Spleen (tissue), 11 donors: ENCODE data around the gene CCL4. TPM values are rescaled to one million over a fixed set of nuclear protein-coding genes. Genes with fewer than 3 reads are reported as not detected.

Experiments used
- DNase-seq: peaks from one replicate; pipeline ENCODE4 v3.0.0-alpha.2; 2020
- H3K27ac ChIP-seq, 8 donors: fragments of 200-600 bp; sonication (generic) in 7 of 8; 1 replicate in 4 of 8; 2 replicates in 4 of 8; pipeline versions ENCODE4 v1.5.0 to v1.8.0; 2016 to 2021; ENCODE audit warnings: inconsistent platforms in 4 of 8, mild to moderate bottlenecking in 4 of 8, moderate library complexity in 1 of 8
- H3K27me3 ChIP-seq, 7 donors: fragments of 200-600 bp; sonication (generic) in 6 of 7; replicated peaks in 1 of 7; 1 replicate in 4 of 7; 2 replicates in 3 of 7; pipeline versions ENCODE4 v1.5.0 to v1.8.0; 2016 to 2021; ENCODE audit warnings: inconsistent platforms in 3 of 7, mild to moderate bottlenecking in 1 of 7
- H3K36me3 ChIP-seq, 6 donors: fragments of 200-600 bp; sonication (generic) in 5 of 6; 1 replicate in 4 of 6; 2 replicates in 2 of 6; pipeline versions ENCODE4 v1.5.0 to v1.8.0; 2016 to 2021; ENCODE audit warnings: inconsistent platforms in 2 of 6
- H3K4me1 ChIP-seq, 6 donors: fragments of 200-600 bp; sonication (generic) in 5 of 6; 1 replicate in 3 of 6; 2 replicates in 3 of 6; pipeline versions ENCODE4 v1.5.0 to v1.8.0; 2016 to 2021; ENCODE audit warnings: inconsistent platforms in 3 of 6
- H3K4me3 ChIP-seq, 8 donors: fragments of 200-600 bp; sonication (generic) in 7 of 8; 1 replicate in 4 of 8; 2 replicates in 4 of 8; pipeline versions ENCODE4 v1.5.0 to v1.8.0; 2016 to 2021; ENCODE audit warnings: inconsistent platforms in 4 of 8, mild to moderate bottlenecking in 4 of 8, moderate library complexity in 2 of 8
- H3K9me3 ChIP-seq, 8 donors: fragments of 200-600 bp; sonication (generic) in 7 of 8; 1 replicate in 4 of 8; 2 replicates in 4 of 8; pipeline versions ENCODE4 v1.5.0 to v1.8.0; 2016 to 2021; ENCODE audit warnings: inconsistent platforms in 4 of 8
- POLR2A ChIP-seq, 3 donors: fragments of 450-650 bp; IDR thresholded peaks; one replicate each; pipeline ENCODE4 v1.5.1; 2017; ENCODE audit warnings: antibody characterized with exemption in 3 of 3, mild to moderate bottlenecking in 1 of 3
- POLR2AphosphoS5 ChIP-seq, 3 donors: sonication (generic); formaldehyde crosslinking; IDR thresholded peaks; one replicate each; pipeline ENCODE4 v1.5.1; 2017; ENCODE audit warnings: antibody characterized with exemption in 3 of 3
- WGBS, 5 donors: extraction: QIAGEN DNeasy Blood & Tissue Kit in 3 of 5; methylation state at CpG; one replicate each; pipeline versions ENCODE4 v1.1.5 to v1.1.7; 2013 to 2018; 5-methylcytosine and 5-hydroxymethylcytosine counted together
- intact Hi-C: fragments of 100-400 bp; cut with DNase I; formaldehyde crosslinking; loops from one replicate; pipeline ENCODE4 v1.15.0; 2023; ENCODE audit warnings: low total_unique reads
- polyA plus RNA-seq, 3 donors: library from polyadenylated mRNA; stranded (reverse); fragments of 200-250 nt; gene quantifications; one replicate each; pipeline ENCODE4 v1.2.1, GENCODE V29; 2013
- total RNA-seq, 7 donors: library from RNA; depleted of rRNA in 3 of 7; stranded (reverse); fragments of >200 nt in 3 of 7; fragmentation: NEBNext Ultra II Directional in 4 of 7; extraction: Animal tissue kit (Norgen Biotek cat#: 25700) in 4 of 7; gene quantifications; one replicate each; pipeline versions ENCODE4 v1.1.0 to v1.2.1, GENCODE V29; 2016 to 2021
- TF ChIP-seq, protein P1 (sequence below), 11 experiments: fragments of 200-600 bp in 7 of 11; fragments of 450-650 bp in 4 of 11; sonication (generic) in 4 of 11; IDR thresholded peaks in 8 of 11; conservative IDR thresholded peaks in 3 of 11; 1 replicate in 7 of 11; 2 replicates in 4 of 11; pipeline versions ENCODE4 v1.4.0 to v1.8.0; 2016 to 2021; ENCODE audit warnings: antibody characterized with exemption in 11 of 11, inconsistent platforms in 4 of 11, mild to moderate bottlenecking in 1 of 11
- donor health status: healthy with polysubstance abuse.
- donor health status: DM: no; HTN: no; CAD: no; lungs with moderate emphysema.
- donor health status: DM: no; HTN: no; CAD: no.
- donor health status: Bipolar disorder and iron deficiency.
- donor health status: healthy.
- donor health status: DM: no; HTN: no; CAD: no.
- donor health status: DM: yes; HTN: yes; CAD: no.

Gene CCL4
- total and polyA plus RNA-seq, 10 donors = 10.1 to 81.0 (median 33.1) TPM

DNA sequence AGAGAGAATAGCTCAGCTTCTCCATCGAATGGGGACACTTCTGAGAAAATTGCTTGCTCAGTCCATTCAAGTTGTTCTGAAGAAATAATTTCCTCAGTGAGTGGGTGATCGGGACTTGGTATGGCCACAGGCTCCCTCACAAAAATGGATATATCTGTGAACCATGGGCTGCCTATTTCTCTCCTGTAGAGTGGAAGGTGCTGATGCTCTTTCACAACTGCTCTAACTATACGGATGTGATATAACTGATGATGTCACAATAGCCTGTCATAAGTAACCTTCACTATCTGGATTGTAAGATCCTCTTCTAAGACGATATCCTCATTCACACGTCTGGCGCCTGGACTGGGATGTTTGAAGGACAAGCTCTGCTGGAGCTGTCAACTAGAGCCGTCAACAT is 44.2 kb upstream of the CCL4 start:
- no peaks in the 10 kb centered on the region for H3K9me3 ChIP-seq
- H3K27ac ChIP-seq = no peak overlapping the region
- 69 to 89% (median 76%) methylated on average over 7 of the region's 7 CpGs for WGBS, 5 donors
- H3K36me3 ChIP-seq = no peaks in the 10 kb centered on the region
- DNase-seq = no peak
- no peak overlapping the region for H3K4me3 ChIP-seq
- no peaks in the 10 kb centered on the region for H3K27me3 ChIP-seq
- intact Hi-C loops = no loop called here
- H3K4me1 ChIP-seq = no peaks in the 10 kb centered on the region
- TF ChIP-seq, protein P1, sequence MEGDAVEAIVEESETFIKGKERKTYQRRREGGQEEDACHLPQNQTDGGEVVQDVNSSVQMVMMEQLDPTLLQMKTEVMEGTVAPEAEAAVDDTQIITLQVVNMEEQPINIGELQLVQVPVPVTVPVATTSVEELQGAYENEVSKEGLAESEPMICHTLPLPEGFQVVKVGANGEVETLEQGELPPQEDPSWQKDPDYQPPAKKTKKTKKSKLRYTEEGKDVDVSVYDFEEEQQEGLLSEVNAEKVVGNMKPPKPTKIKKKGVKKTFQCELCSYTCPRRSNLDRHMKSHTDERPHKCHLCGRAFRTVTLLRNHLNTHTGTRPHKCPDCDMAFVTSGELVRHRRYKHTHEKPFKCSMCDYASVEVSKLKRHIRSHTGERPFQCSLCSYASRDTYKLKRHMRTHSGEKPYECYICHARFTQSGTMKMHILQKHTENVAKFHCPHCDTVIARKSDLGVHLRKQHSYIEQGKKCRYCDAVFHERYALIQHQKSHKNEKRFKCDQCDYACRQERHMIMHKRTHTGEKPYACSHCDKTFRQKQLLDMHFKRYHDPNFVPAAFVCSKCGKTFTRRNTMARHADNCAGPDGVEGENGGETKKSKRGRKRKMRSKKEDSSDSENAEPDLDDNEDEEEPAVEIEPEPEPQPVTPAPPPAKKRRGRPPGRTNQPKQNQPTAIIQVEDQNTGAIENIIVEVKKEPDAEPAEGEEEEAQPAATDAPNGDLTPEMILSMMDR (IDR thresholded peaks at IDR 0.05 in 8 of 11, conservative IDR thresholded peaks at IDR 0.05 in 3 of 11) = no peak
- TF ChIP-seq POLR2A (IDR thresholded peaks at IDR 0.05) (no peak), POLR2AphosphoS5 (IDR thresholded peaks at IDR 0.05) (no peak)

DNA sequence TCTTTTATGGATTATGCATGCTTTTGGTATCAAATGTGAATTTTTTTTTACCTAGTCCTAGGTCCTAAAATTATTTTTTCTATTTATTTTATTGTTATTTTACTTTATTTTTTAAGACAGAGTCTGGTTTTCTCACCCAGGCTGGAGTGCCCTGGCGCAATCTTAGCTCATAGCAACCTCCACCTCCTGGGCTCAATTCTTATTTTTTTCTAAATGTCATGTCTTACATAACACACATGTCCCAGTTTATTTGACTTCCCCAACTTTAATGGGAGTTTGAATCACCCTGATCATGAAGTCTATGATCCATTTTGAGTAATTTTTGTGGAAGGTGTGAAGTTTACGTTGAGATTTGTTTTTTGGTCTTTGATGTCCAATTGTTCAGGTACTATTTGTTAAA is 42.8 kb upstream of the CCL4 start:
- Histone ChIP-seq H3K4me3 (no peak overlapping the region), H3K4me1 (no peaks in the 10 kb centered on the region), H3K27me3 (no peaks in the 10 kb centered on the region), H3K9me3 (no peaks in the 10 kb centered on the region), H3K27ac (no peak overlapping the region), H3K36me3 (no peaks in the 10 kb centered on the region)
- DNase-seq = no peak
- intact Hi-C loops = no loop called here
- 75 to 95% (median 85%) methylated on average over 2 of the region's 2 CpGs for whole genome bisulfite sequencing, 5 donors
- TF ChIP-seq, protein P1 (IDR thresholded peaks at IDR 0.05 in 8 of 11, conservative IDR thresholded peaks at IDR 0.05 in 3 of 11) = no peak
- no peak for TF ChIP-seq POLR2A (IDR thresholded peaks at IDR 0.05)
- TF ChIP-seq POLR2AphosphoS5 (IDR thresholded peaks at IDR 0.05) = no peak

DNA sequence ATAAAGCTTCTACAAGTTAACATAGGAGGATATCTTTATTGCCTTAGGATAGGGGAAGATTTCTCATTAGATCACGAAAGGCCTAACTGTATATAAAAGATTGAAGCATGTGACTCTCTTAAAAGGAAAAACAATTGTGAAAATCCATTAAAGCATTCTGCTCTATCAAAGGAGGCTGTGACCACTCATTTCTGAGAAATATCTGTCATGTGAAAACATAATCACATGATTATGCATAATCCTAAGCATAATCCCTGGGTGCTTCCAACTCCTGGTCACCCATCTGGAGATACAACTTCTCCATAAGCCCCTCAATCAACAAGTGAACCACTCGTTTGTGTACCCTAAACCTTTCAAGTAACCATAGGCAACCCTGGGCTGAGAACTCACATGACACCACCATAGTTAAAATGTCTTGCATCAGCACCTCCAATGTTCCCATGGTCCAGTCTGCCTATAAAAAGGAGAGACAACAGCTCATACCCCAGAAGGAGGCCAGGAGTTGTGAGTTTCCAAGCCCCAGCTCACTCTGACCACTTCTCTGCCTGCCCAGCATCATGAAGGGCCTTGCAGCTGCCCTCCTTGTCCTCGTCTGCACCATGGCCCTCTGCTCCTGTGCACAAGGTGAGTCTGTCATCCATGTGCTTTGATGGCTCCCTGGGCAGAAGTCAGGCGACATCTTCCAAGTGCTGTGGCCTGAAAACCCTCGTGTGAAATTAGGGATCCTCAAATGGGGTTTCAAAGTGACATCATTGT is 39.7 kb upstream of the CCL4 start, which contains the start of gene CCL18:
CCL18 (plus strand) TSS at position 487 of the 756 bp plus-strand sequence; CDS start at position 558, 71 bp downstream.
- H3K4me1 ChIP-seq = no peaks in the 10 kb centered on the region
- intact Hi-C loops = no loop called here
- no peaks in the 10 kb centered on the region for H3K27me3 ChIP-seq
- no peak for DNase-seq
- no peak within 1 kb of the TSS for H3K4me3 ChIP-seq
- 82 to 88% (median 86%) methylated on average over 5 of the region's 5 CpGs for WGBS, 5 donors
- H3K36me3 ChIP-seq = no peaks in the 10 kb centered on the region
- TF ChIP-seq POLR2AphosphoS5 (IDR thresholded peaks at IDR 0.05) = no peak
- no peak for TF ChIP-seq POLR2A (IDR thresholded peaks at IDR 0.05)
- TF ChIP-seq, protein P1 (IDR thresholded peaks at IDR 0.05 in 8 of 11, conservative IDR thresholded peaks at IDR 0.05 in 3 of 11) = no peak
- H3K9me3 ChIP-seq = no peaks in the 10 kb centered on the region
- peak within 1 kb of the TSS in 4 of 8 donors; percentile 3 to 86 (median 74) for H3K27ac ChIP-seq

DNA sequence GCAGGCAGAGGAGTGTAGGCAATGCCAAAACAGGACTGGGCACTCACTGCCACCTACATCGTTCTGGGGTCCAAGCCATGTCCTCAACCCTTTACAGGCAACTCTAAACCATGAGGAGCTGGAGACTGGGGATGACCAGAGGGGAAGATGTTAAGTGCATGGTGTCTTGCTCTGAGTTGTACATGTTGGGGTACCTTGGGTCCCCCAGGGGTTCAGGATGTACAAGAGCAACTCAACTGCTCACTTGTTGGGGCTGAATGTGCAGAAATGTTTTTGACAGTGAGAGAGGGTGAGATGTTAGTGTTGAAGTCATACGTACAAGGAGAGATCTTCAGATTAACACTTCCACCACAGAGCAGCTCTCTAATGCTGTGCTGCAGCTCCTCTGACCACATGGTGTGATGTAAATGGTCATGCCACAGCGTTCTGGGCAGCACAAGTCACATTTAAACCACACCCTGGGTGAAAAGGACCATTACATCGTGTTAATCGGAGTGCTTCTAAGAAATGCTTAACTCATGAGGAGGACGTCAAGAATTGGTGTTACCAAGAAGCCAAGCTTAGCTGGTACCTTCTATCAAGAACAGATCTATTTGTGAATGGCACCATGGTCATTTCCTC is 37.2 kb upstream of the CCL4 start:
- 74 to 82% (median 79%) methylated on average over 6 of the region's 6 CpGs for WGBS, 5 donors

More for the DNA sequence above, 37.2 kb upstream of the CCL4 start:
- peaks cover 0 to 8% (median 2%) of the 10 kb centered on the region in 6 donors for H3K4me1 ChIP-seq
- DNase-seq = no peak
- no peak overlapping the region for H3K4me3 ChIP-seq
- no peaks in the 10 kb centered on the region for H3K9me3 ChIP-seq
- intact Hi-C loops = no loop called here
- TF ChIP-seq, protein P1 (IDR thresholded peaks at IDR 0.05 in 8 of 11, conservative IDR thresholded peaks at IDR 0.05 in 3 of 11) = no peak
- peak in 1 of 3 donors; percentile 84 for TF ChIP-seq POLR2AphosphoS5 (IDR thresholded peaks at IDR 0.05)
- H3K27ac ChIP-seq = peak overlapping the region in 6 of 8 donors; percentile 64 to 86 (median 72)
- no peaks in the 10 kb centered on the region for H3K36me3 ChIP-seq
- H3K27me3 ChIP-seq = no peaks in the 10 kb centered on the region
